Measurements from ENCODE around the gene MKNK2.
A peak's percentile ranks its signal among the peaks of the same experiment; 100 is the strongest.
"Not testable (repeated sequence)": the region's sequence is repeated elsewhere in the genome, so short reads cannot be mapped to it uniquely, and the experiment has no call there.

MKNK2 gene

GRCh38 chr19:2050991-2051772, at the start of gene MKNK2:
Gene MKNK2 (minus strand): TSS chr19:2051244. CDS start chr19:2050851, 393 bp downstream.
- DNase-seq = peak; percentile 92

- DNase-seq = no peak
These were observed 49.6 kb upstream of the MKNK2 start for GRCh38 chr19:2100719-2101061.

- no peak for DNase-seq
These were observed 49.1 kb upstream of the MKNK2 start for GRCh38 chr19:2099937-2100718.

- no peak for DNase-seq
These were observed 48.0 kb upstream of the MKNK2 start for GRCh38 chr19:2099054-2099501.

- no peak for DNase-seq
These were observed 46.9 kb upstream of the MKNK2 start for GRCh38 chr19:2097886-2098327.

- no peak for DNase-seq
These were observed 46.3 kb upstream of the MKNK2 start for GRCh38 chr19:2097203-2097885.

- DNase-seq = peak; percentile 97
These were observed 45.6 kb upstream of the MKNK2 start, which contains the start of gene IZUMO4 for GRCh38 chr19:2096480-2097202. Gene IZUMO4 (plus strand): TSS chr19:2096915. CDS start chr19:2096946, 31 bp downstream.

- peak; percentile 92 for DNase-seq
These were observed 45.0 kb upstream of the MKNK2 start, which contains the start of gene MOB3A for GRCh38 chr19:2096034-2096479. Gene MOB3A (minus strand): TSS chr19:2096326. CDS start chr19:2078560, 17,766 bp downstream.

GRCh38 chr19:2091926-2092525, 41.0 kb upstream of the MKNK2 start:
- not testable (repeated sequence) for DNase-seq

- DNase-seq = no peak
These were observed 38.6 kb upstream of the MKNK2 start for GRCh38 chr19:2089727-2090053.

GRCh38 chr19:2089001-2089711, 38.1 kb upstream of the MKNK2 start:
- DNase-seq = peak; percentile 35

GRCh38 chr19:2087621-2088100, 36.6 kb upstream of the MKNK2 start:
- DNase-seq = peak; percentile 69

GRCh38 chr19:2086695-2087620, 35.9 kb upstream of the MKNK2 start:
- peak; percentile 52 for DNase-seq

- peak; percentile 96 for DNase-seq
These were observed 34.1 kb upstream of the MKNK2 start for GRCh38 chr19:2084993-2085720.

GRCh38 chr19:2083174-2083854, 32.3 kb upstream of the MKNK2 start:
- peak; percentile 60 for DNase-seq

GRCh38 chr19:2081873-2082810, 31.1 kb upstream of the MKNK2 start:
- peak; percentile 65 for DNase-seq

- DNase-seq = no peak
These were observed 29.4 kb upstream of the MKNK2 start for GRCh38 chr19:2080336-2080988.
